GM15510 (cell line): ENCODE data around the gene TRAPPC3.

Source experiments
- POLR2A ChIP-seq: IDR thresholded peaks from 3 replicates; pipeline ENCODE4 v1.6.1; 2011; ENCODE audit warnings: borderline replicate concordance; ENCODE audit not compliant: insufficient read length; ENCODE audit errors: extremely low read depth

The TRAPPC3 gene

GRCh38 chr1:36114371-36114770, 34.9 kb downstream of the TRAPPC3 start:
- TF ChIP-seq POLR2A: no peak

DNA sequence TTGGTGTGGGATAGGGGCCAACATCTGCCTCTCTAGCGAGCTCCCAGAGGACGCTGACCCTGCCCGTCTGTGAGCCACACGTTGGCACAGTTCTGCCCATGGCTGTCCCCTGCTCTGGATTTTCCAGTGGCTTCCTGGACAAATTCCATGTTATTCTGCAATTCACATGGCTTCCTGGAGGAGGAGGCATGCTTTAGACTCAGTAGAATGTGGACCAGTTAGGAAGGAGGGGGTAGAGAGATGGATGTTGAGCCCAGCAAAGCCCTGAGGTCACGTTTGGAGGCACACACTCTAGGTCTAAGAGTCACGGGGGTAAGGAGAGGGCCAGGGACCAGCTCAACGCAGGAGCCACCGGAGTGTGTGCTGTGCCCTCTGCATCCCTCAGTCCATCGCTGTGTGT, 36.5 kb downstream of the TRAPPC3 start:
- TF ChIP-seq POLR2A: no peak

DNA sequence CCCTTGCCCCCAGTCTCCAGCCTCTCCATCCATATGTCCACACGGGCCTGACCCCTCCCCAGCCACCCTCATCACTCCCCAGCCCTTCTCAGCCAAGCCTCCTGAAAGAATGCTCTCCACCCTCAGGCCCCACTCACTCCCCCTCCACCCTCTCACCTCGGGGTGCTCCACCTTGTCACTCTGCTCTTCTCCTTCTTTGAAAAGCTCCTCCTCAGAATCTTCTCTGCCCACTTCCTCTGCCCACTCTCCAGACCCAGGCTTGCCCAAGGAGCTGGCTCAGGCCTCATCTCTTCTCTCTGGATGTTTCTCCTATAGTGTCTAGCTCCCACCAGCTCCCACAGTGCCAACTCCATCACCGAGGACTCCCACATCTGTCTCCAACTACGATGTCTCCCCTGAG, 38.1 kb downstream of the TRAPPC3 start:
- TF ChIP-seq POLR2A: no peak

DNA sequence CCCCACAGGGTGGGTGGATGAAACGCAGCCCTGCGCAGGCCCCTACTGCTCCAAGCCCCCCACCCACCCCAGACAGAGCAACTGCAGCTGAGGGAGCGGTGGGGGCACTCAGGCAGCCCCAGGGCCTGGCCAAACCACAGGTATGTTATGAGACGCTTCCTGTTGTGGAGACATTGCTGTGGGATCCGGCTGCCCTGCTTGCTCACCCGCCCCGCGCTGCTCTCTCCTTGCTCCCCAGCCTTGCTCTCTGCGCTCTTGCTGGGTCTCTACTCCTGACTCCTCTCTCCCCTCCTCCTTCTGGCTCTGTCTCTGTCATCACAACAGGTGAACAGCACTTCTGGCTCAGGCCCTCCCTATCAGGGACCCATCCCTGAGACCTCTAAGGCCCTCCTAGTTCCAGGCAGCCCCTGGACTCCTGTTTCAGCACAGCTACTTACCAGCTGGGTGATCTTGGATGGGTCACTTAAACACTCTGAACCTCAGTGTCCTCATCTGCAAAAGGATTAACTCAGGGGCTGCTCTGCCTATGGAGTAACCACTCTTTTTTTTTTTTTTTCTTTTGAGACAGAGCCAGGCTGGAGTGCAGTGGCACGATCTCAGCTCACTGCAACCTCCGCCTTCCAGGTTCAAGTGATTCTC, 40.1 kb downstream of the TRAPPC3 start:
- TF ChIP-seq POLR2A: no peak

GRCh38 chr1:36108314-36108713, 41.0 kb downstream of the TRAPPC3 start:
- no peak for TF ChIP-seq POLR2A

DNA sequence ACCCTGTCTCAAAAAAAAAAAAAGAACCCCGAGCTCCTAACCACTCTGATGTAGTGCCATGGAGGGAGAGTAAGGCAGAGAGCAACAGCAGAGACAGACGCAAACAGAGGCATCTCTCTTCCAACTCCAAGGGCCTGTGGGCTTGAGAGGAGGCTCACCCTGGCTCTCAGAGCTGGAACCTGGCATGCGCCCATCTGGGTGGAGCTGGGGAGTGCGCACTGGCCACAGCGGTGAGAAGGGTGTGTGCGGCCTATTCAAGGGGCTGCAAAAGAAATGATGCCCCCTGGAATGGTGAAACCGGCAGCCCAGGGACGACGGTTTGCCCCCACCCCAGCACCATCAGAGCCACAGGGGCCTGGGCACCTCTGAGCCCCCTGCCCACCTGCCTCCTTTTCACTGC, 41.9 kb downstream of the TRAPPC3 start:
- TF ChIP-seq POLR2A: no peak

GRCh38 chr1:36106269-36106668, 43.0 kb downstream of the TRAPPC3 start:
- TF ChIP-seq POLR2A: no peak

GRCh38 chr1:36101546-36101945, 47.7 kb downstream of the TRAPPC3 start:
- TF ChIP-seq POLR2A: no peak

DNA sequence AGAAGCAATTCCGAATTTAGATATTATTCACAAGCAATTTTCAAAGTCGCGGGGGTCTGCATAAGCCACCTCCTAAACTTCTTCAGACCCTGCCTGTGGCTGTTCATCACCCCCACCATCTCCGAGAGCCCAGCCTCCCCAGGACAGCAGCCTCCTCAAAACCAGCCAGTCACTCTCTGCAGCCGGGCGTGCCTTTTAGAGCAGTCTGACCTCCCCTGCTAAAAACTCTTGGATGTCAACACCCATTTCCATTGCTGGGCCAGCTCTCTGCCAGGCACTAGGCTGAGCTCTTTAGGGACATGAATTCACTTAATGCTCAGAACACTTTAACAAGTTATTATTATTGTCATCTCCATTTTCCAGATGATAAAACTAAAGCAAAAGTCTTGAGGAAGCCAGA, 48.9 kb downstream of the TRAPPC3 start:
- no peak for TF ChIP-seq POLR2A

DNA sequence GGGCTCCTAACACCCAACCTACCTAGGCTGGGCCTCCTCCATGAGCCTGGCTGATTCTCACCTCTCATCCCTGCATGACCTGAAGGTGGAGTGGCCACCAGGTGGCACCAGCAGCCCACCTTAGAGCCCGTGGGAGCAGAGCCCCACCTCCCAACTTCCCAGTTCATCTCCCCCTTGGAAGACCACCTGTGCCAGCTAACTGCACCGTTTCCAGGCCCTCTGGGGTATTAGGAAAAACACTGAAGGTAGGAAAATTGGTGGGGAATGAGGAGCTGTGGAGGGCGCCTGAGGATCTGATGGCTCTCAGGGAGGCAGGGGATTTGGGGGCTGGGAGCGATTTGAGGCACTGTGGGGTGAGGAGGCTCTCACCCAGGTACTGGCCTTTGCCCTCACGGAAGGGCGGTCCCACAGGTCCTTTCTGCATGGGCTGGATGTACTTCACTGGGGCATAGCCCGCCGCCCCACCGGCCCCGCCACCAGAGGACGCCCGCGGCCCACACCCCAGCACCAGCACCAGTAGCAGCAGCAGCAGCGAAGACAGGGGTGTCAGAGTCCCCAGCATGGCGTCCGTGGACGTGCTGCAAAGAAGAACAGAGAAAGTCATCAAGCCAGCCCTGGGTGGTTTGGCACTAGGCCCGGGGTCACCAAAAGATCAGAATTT, 49.5 kb downstream of the TRAPPC3 start:
- no peak for TF ChIP-seq POLR2A

- TF ChIP-seq POLR2A: no peak
Measured at GRCh38 chr1:36098650-36099365, 50.5 kb downstream of the TRAPPC3 start.

- TF ChIP-seq POLR2A: no peak
Measured at GRCh38 chr1:36097693-36098585, 51.3 kb downstream of the TRAPPC3 start.

DNA sequence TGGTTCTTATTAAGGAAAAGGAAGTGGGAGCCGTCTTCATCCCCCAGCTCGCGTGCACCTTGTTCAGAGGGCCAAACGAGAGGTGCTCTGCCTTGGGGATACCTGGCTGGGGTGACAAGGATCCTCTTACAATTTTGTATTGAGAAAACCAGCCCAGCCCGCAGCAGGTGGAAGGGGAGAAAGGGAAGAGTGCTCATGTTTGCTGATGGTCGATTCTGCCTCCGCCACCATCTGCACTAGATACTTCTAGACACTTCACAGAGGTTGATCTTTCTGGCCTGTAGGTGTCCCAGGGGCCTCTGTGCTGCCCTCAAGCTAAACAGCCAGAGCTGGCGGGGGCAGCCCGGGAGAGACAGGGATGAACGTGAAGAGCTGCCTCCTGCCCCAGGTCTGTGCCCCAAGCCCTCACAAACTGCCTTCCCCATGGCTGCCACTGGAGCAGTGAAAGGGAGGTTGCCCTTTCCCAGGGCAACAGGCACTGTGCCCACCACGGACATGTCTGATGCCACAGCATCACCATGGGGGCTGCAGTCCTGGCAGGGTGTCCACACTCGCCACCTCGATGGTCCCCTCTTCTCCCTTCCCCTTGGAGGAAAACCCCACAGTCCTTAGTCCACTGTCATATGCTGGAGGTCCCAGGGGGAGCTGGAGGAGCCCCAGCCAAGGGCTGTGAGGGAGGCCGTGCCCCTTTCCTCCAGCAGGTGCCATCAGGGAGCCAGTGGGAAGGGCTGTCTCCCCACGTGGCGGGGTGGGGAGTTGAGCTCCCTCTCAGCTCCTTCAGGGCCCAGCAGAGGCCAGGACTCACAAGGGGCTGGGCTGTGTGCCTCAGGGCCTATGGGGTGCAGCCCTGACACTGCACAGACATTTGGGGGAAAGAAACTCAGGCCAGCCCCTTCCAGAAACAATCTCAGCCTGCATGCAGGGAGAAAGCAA, 52.5 kb downstream of the TRAPPC3 start:
- no peak for TF ChIP-seq POLR2A
